Right forelimb (tissue), 1 donor: Measurements from ENCODE around the gene NOL8.

ENCODE experiments used
- DNase-seq: peaks from one replicate; pipeline ENCODE4 v3.0.0-alpha.2; 2018

NOL8 gene

GRCh38 chr9:92263131-92263530 lies 62.0 kb downstream of the NOL8 start:
- DNase-seq = no peak

GRCh38 chr9:92257327-92257726 lies 67.8 kb downstream of the NOL8 start:
- DNase-seq = no peak

GRCh38 chr9:92254381-92255337 lies 70.5 kb downstream of the NOL8 start:
- no peak for DNase-seq

GRCh38 chr9:92253656-92254055 lies 71.5 kb downstream of the NOL8 start:
- DNase-seq = no peak

GRCh38 chr9:92247981-92248380 lies 77.2 kb downstream of the NOL8 start:
- no peak for DNase-seq
